Measurements from ENCODE around the gene HMGXB3.

The HMGXB3 gene

DNA sequence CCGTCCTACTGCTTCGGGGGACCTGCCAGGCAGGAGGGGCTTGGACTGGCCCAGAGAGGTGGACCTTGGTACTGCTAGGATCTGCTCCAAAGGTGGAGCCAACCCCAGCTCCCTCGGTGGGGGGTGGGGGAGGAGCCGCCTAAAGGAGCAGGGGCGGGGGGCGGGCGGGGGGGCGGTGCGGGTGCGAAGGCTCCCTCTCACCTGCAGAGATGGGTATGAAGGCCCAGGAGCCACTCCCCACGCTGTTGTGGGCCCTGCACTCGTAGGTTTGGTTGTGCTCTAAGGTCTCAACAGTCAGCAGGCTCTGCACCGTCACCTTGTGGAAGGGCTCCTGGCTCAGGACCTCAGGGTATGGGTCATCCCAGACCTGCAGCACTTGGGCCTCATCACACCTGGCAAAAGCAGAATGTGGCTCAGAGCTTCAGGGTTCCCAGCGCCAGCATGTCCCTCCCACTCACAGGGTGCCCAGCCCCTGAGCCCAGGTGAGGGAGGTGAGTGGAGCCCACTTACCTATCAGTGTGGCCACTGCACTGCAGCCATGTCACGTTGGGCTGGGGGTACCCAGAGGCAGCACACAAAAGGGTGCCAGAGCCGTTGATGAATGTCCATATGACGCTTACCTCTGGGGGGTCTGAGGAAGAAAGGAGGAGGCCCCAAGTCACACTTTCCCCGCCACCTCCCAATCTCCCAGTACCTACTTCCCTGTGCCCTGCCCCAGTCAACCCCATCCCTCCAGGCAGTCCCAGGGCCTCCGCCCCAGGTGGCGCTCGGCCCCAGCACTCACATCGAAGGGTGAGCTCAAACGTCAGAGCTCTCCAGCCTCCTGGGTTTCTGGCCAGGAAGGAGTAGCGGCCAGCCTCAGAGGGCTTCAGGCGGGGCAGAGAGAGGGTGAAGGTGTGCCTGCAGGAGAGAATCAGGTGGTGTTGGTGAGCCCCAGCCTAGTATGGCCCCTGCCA is 69.4 kb downstream of the HMGXB3 start:
- H3K27ac ChIP-seq, result no peak overlapping the region
- TF ChIP-seq, protein P1, sequence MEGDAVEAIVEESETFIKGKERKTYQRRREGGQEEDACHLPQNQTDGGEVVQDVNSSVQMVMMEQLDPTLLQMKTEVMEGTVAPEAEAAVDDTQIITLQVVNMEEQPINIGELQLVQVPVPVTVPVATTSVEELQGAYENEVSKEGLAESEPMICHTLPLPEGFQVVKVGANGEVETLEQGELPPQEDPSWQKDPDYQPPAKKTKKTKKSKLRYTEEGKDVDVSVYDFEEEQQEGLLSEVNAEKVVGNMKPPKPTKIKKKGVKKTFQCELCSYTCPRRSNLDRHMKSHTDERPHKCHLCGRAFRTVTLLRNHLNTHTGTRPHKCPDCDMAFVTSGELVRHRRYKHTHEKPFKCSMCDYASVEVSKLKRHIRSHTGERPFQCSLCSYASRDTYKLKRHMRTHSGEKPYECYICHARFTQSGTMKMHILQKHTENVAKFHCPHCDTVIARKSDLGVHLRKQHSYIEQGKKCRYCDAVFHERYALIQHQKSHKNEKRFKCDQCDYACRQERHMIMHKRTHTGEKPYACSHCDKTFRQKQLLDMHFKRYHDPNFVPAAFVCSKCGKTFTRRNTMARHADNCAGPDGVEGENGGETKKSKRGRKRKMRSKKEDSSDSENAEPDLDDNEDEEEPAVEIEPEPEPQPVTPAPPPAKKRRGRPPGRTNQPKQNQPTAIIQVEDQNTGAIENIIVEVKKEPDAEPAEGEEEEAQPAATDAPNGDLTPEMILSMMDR (IDR thresholded peaks at IDR 0.05), result no peak
- TF ChIP-seq ZFX (IDR thresholded peaks at IDR 0.05; ENCODE audit: borderline replicate concordance), result no peak

DNA sequence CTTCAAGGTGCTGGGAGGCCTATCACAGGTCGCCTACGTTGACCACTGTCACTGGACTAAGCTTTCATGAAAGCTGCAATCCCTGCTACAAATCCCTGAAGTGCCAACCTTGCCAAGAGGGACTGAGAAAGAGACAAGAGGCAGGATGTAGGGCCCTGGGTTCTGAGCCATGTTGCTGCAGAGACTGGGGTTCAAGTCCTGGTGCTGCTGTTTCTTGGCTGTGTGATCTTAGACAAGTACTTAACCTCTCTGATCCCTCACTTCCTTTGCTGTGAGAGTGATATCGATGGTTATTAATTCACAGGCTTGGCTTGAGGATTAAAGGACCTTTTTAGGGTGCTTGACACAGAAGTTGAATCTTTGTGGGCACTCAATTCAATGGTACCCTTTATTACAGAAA is 70.3 kb downstream of the HMGXB3 start:
- H3K27ac ChIP-seq, result no peak overlapping the region
- TF ChIP-seq, protein P1 (IDR thresholded peaks at IDR 0.05), result no peak
- no peak for TF ChIP-seq ZFX (IDR thresholded peaks at IDR 0.05; ENCODE audit: borderline replicate concordance)

DNA sequence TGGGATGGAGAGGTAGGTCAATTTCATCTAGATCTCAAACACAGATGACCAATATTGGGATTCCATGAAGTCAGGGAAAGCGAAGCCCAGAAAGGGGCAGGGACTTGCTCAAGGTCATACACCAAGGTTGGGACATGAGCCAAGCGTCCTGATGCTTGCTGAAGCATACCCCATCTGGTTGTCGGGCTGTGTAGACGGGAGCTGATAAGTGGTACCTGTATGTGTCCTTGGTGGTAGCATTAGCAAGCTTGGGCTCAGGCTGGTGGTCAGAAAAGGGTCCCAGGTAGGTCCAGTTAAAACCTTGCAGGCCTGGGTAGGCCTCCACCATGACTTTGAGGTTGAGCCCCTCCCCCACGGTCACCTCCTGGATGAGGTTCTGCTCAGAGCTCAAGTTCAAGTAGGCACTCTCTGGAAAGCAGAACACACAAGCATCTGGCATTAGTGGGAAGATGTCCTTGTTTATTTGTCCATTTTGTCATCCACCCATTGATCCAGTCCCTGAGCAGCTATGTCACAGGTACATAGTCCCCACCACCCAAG is 72.6 kb downstream of the HMGXB3 start:
- no peak for TF ChIP-seq ZFX (IDR thresholded peaks at IDR 0.05; ENCODE audit: borderline replicate concordance)
- TF ChIP-seq, protein P1 (IDR thresholded peaks at IDR 0.05), result no peak
- no peak overlapping the region for H3K27ac ChIP-seq

DNA sequence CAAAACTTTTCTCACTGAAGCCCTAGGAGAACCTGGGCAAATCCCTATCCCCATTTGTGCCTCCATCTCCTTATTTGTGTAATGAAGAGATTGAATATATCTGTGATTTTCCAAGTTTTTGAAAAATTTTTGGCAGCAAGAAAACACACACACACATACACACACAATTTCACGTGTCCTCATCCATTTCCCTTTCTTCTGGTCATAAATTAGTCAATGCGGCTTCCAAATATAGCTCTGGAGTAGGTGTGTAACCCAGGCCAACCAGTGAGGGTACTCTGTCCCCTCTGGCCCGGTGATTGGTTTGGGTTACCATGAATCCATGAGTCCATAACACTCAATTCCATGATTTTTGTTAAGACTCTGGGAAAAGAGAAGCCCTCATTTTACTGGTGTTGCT is 73.1 kb downstream of the HMGXB3 start:
- H3K27ac ChIP-seq, result no peak overlapping the region
- TF ChIP-seq, protein P1 (IDR thresholded peaks at IDR 0.05), result no peak
- TF ChIP-seq ZFX (IDR thresholded peaks at IDR 0.05; ENCODE audit: borderline replicate concordance), result no peak

DNA sequence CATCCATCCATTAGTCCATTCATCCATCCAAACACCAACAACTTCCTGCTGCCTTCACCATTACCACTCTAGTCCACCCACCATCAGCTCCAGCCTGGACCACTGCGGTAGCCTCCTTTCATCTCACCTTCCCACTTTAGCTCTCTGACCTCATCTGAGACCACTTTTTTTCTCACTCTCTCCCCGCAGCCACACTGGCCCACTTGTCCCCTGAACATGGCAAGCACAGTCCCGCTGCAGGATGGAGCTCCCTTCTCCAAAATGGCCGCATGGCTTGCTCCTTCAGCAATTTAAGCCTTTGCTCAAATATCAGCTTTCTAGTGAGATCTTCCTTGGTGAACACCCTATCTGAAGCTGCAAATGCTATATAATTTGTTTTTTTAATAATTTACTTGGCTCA is 74.7 kb downstream of the HMGXB3 start:
- H3K27ac ChIP-seq, result no peak overlapping the region
- TF ChIP-seq, protein P1 (IDR thresholded peaks at IDR 0.05), result no peak
- TF ChIP-seq ZFX (IDR thresholded peaks at IDR 0.05; ENCODE audit: borderline replicate concordance), result no peak

DNA sequence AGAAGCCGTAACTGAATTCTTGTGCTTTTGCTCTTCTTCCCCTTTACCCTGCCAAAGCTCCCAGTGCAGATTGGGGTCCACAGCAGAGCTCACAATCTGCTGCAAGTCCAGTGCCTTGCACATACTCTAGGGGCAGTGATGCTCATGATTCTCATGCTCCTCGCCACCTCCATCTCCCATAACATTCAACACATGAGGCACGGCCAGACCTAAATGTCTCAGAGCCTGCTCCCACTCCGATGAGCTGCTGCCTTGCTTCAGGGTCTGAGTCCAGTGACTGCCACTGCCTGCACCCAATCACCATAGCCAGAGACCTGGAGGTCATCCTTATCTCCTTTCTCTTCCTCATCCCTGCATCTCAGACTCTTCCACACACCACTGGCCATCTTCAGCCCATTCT is 75.3 kb downstream of the HMGXB3 start:
- TF ChIP-seq, protein P1 (IDR thresholded peaks at IDR 0.05), result no peak
- TF ChIP-seq ZFX (IDR thresholded peaks at IDR 0.05; ENCODE audit: borderline replicate concordance), result no peak
- no peak overlapping the region for H3K27ac ChIP-seq

DNA sequence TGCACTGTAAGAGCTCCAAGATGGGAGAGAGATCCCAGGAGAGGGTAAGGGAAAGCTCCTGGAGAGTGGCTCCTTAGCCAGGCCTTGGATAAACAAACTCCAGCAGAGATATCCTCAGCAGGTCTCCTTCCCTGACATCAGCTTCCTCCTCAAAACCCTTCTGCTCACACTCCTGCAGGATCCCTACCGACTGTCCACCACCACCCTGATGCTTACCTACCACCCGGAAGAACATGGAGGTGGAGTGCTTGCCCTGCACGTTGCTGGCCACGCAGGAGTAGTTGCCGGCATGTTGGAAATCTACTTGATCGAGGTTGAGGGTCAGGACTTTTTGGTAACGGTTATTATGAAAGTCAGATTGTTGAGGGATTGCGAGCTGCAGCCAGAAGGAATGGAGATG is 76.5 kb downstream of the HMGXB3 start:
- no peak overlapping the region for H3K27ac ChIP-seq
- TF ChIP-seq, protein P1 (IDR thresholded peaks at IDR 0.05), result no peak
- no peak for TF ChIP-seq ZFX (IDR thresholded peaks at IDR 0.05; ENCODE audit: borderline replicate concordance)

Data from 22Rv1 (cell line).